Measurements from ENCODE around the gene KDR. TPM values are rescaled to one million over a fixed set of nuclear protein-coding genes. Genes with fewer than 3 reads are reported as not detected.

KDR gene
- total RNA-seq, 1 donor from 2014 or later, result 2.7 TPM

GRCh38 chr4:55033296-55033695 is 92.1 kb downstream of the KDR start:
- Histone ChIP-seq H3K27ac (no peak overlapping the region), H3K9ac (no peak overlapping the region), H3K79me2 (ENCODE audit: low read depth) (no peaks in the 10 kb centered on the region), H3K4me1 (peaks cover 39% of the 10 kb centered on the region), H3K4me3 (no peak overlapping the region), H3K36me3 (no peaks in the 10 kb centered on the region), H3K4me2 (no peak overlapping the region), H3K9me3 (ENCODE audit: low read depth) (no peaks in the 10 kb centered on the region), H4K20me1 (ENCODE audit: low read depth) (peaks cover 7% of the 10 kb centered on the region), H3F3A (ENCODE audit: low read depth) (peaks cover 18% of the 10 kb centered on the region), H3K27me3 (peaks cover 5% of the 10 kb centered on the region), H2AFZ (replicated peaks) (no peak overlapping the region)
- Mint-ChIP-seq H3K4me1 (peaks cover 13% of the 10 kb centered on the region), H3K9me3 (peaks cover 5% of the 10 kb centered on the region), H3K27me3 (ENCODE audit: insufficient read depth, low read depth) (peaks cover 3% of the 10 kb centered on the region), H3K27ac (no peak overlapping the region), H3K4me3 (no peak overlapping the region), H3K36me3 (no peaks in the 10 kb centered on the region)
- TF ChIP-seq CTCF (IDR thresholded peaks at IDR 0.05) (no peak), EZH2 (IDR thresholded peaks at IDR 0.05) (no peak), EZH2phosphoT487 (IDR thresholded peaks at IDR 0.05) (no peak)
- no peak for DNase-seq (ENCODE audit: low spot score)

GRCh38 chr4:55032788-55033187 is 92.6 kb downstream of the KDR start:
- peak; percentile 37 for DNase-seq (ENCODE audit: low spot score)
- H3K36me3 Mint-ChIP-seq, result no peaks in the 10 kb centered on the region

GRCh38 chr4:55032179-55032578 is 93.2 kb downstream of the KDR start:
- peaks cover 39% of the 10 kb centered on the region for H3K4me1 ChIP-seq
- H3F3A ChIP-seq (ENCODE audit: low read depth), result peaks cover 18% of the 10 kb centered on the region
- H3K36me3 ChIP-seq, result no peaks in the 10 kb centered on the region
- DNase-seq (ENCODE audit: low spot score), result no peak
- Mint-ChIP-seq H3K27me3 (ENCODE audit: insufficient read depth, low read depth) (peaks cover 3% of the 10 kb centered on the region), H3K9me3 (peaks cover 9% of the 10 kb centered on the region), H3K27ac (no peak overlapping the region), H3K4me3 (no peak overlapping the region), H3K4me1 (peaks cover 13% of the 10 kb centered on the region), H3K36me3 (no peaks in the 10 kb centered on the region)
- no peaks in the 10 kb centered on the region for H3K9me3 ChIP-seq (ENCODE audit: low read depth)
- H3K4me2 ChIP-seq, result peak overlapping the region; percentile 42
- H3K79me2 ChIP-seq (ENCODE audit: low read depth), result no peaks in the 10 kb centered on the region
- no peak overlapping the region for H3K4me3 ChIP-seq
- H3K27ac ChIP-seq, result no peak overlapping the region
- H3K27me3 ChIP-seq, result peaks cover 5% of the 10 kb centered on the region
- H4K20me1 ChIP-seq (ENCODE audit: low read depth), result peaks cover 7% of the 10 kb centered on the region
- TF ChIP-seq EZH2 (IDR thresholded peaks at IDR 0.05) (no peak), CTCF (IDR thresholded peaks at IDR 0.05) (no peak), EZH2phosphoT487 (IDR thresholded peaks at IDR 0.05) (no peak)
- no peak overlapping the region for H3K9ac ChIP-seq
- H2AFZ ChIP-seq (replicated peaks), result no peak overlapping the region

More at GRCh38 chr4:55032788-55033187, 92.6 kb downstream of the KDR start:
- Histone ChIP-seq H3K27me3 (peaks cover 5% of the 10 kb centered on the region), H3F3A (ENCODE audit: low read depth) (peaks cover 18% of the 10 kb centered on the region), H3K4me1 (peaks cover 39% of the 10 kb centered on the region), H4K20me1 (ENCODE audit: low read depth) (peaks cover 7% of the 10 kb centered on the region), H3K9ac (no peak overlapping the region), H2AFZ (replicated peaks) (no peak overlapping the region), H3K79me2 (ENCODE audit: low read depth) (no peaks in the 10 kb centered on the region), H3K27ac (no peak overlapping the region), H3K4me2 (peak overlapping the region; percentile 42), H3K9me3 (ENCODE audit: low read depth) (no peaks in the 10 kb centered on the region), H3K4me3 (no peak overlapping the region), H3K36me3 (no peaks in the 10 kb centered on the region)
- Mint-ChIP-seq H3K27ac (no peak overlapping the region), H3K4me1 (peaks cover 13% of the 10 kb centered on the region), H3K4me3 (no peak overlapping the region), H3K27me3 (ENCODE audit: insufficient read depth, low read depth) (peaks cover 3% of the 10 kb centered on the region), H3K9me3 (peaks cover 5% of the 10 kb centered on the region)
- no peak for TF ChIP-seq CTCF (IDR thresholded peaks at IDR 0.05)
- no peak for TF ChIP-seq EZH2 (IDR thresholded peaks at IDR 0.05)
- no peak for TF ChIP-seq EZH2phosphoT487 (IDR thresholded peaks at IDR 0.05)

All from neural progenitor cell (in vitro differentiated cells).